GM18861 (cell line): ENCODE results near the gene KMO.

ENCODE experiments used
- ATAC-seq: cut with Tn5 transposase; IDR thresholded peaks from one replicate; pipeline ENCODE4 v1.9.1; 2021; ENCODE audit not compliant: unreplicated experiment

KMO gene

DNA sequence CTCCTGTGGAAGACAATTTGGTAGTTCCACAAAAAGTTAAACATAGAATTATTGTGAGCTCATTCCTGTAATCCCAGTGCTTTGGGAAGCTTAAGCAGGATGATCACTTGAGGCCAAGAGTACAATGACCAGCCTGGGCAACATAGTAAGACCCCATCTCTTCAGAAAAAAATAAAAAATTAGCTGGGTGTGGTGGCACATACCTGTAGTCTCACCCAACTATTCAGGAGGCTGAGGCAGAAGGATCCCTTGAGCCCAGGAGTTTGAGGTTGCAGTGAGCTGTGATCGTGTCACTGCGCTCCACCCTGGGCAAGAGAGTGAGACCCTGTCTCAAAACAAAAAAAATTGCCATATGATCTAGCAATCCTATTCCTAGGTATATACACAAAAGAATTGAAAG, 112.1 kb downstream of the KMO start:
- no peak for ATAC-seq

DNA sequence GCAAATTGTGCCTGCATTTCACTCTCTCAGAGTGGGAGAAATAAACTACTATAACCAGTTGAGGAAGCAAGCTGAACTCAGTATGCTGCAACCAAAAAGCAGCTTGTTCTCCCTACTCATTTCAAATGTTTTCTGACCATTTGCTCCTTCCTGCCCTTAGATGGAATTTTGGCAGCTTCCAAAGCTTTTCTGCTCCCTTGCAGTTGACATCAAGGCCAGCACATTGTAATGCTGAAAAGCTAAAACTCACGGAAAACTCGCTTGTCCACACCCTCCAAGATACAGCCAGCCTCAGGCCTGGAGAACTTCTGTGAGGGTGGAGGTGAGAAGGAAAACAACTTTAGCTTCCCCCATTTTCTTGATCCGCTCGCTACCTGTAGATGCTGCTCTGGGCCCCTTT, 113.0 kb downstream of the KMO start:
- ATAC-seq, result no peak
